GM20431 (cell line): Measurements from ENCODE around the gene INS.
"Not testable (repeated sequence)": the region's sequence is repeated elsewhere in the genome, so short reads cannot be mapped to it uniquely, and the experiment has no call there.

ENCODE experiments used
- in situ Hi-C: fragments of 300-500 bp; cut with MseI, MboI; formaldehyde crosslinking; loops from one replicate; pipeline ENCODE4 v1.15.0; 2020; ENCODE audit warnings: low sequenced_read_pairs; ENCODE audit not compliant: unreplicated experiment

INS gene

GRCh38 chr11:2126520-2127085 lies 34.4 kb downstream of the INS start:
- in situ Hi-C loops: no loop called here

- in situ Hi-C loops: not testable (repeated sequence)
Measured at GRCh38 chr11:2124736-2125484, 36.1 kb downstream of the INS start.

GRCh38 chr11:2123628-2123960 lies 37.4 kb downstream of the INS start:
- in situ Hi-C loops: no loop called here

GRCh38 chr11:2122907-2123627 lies 37.9 kb downstream of the INS start:
- in situ Hi-C loops: no loop called here

GRCh38 chr11:2122222-2122906 lies 38.6 kb downstream of the INS start:
- in situ Hi-C loops: no loop called here

GRCh38 chr11:2121227-2122130 lies 39.5 kb downstream of the INS start:
- in situ Hi-C loops: no loop called here

- in situ Hi-C loops: no loop called here
Measured at GRCh38 chr11:2120359-2121100, 40.5 kb downstream of the INS start.

GRCh38 chr11:2118677-2119076 lies 42.3 kb downstream of the INS start:
- in situ Hi-C loops: no loop called here

- in situ Hi-C loops: no loop called here
Measured at GRCh38 chr11:2116680-2117079, 44.3 kb downstream of the INS start.

- in situ Hi-C loops: no loop called here
Measured at GRCh38 chr11:2115308-2115707, 45.7 kb downstream of the INS start.

- in situ Hi-C loops: no loop called here
Measured at GRCh38 chr11:2114430-2115241, 46.4 kb downstream of the INS start.

GRCh38 chr11:2113776-2114175 lies 47.2 kb downstream of the INS start:
- in situ Hi-C loops: no loop called here

- in situ Hi-C loops: no loop called here
Measured at GRCh38 chr11:2110521-2110920, 50.5 kb downstream of the INS start.
